ENCODE results near the gene SLC12A4.
"Not testable (repeated sequence)": the region's sequence is repeated elsewhere in the genome, so short reads cannot be mapped to it uniquely, and the experiment has no call there.

The SLC12A4 gene

DNA sequence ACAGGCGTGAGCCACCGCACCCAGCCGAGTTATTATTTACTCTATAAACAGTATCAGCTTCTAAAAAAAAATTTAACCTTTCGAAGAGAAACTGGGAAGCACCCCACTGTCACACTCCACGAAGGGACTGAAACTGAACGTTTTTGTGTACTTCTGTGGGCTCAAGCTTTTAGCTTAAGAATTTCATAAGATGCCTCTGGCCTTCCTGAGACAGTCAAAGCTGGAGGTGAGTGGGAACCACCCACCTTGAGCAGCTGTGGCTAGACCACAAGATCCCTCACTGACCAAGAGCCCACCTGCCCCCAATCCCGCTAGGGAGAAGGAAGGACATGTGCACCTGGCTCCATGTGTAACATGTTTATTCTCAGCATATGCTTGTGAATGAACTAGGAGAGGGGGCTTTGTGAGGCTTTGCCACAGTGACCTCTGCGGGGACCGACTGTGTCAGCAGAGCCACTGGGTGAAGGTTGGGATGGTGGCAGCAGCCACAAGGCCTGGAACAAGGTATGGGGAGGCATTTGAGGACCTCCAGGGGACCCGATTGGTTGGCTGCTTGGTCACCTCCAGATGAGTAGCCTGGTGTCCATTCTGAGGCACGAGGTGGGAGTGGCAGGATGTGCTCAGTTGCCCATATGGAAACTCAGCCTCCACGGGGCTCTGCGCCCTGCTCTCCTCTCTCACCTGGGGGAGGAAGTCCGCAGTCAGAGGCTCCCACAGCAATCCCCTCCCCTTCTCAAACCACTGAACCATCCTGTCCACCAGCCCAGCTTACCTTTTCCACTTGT, 7.1 kb upstream of the SLC12A4 start:
- DNase-seq (ENCODE audit: low read depth), result no peak
- no peak overlapping the region for H3K4me3 ChIP-seq (ENCODE audit: control insufficient read depth, low read depth, low read length)
- TF ChIP-seq, protein P1, sequence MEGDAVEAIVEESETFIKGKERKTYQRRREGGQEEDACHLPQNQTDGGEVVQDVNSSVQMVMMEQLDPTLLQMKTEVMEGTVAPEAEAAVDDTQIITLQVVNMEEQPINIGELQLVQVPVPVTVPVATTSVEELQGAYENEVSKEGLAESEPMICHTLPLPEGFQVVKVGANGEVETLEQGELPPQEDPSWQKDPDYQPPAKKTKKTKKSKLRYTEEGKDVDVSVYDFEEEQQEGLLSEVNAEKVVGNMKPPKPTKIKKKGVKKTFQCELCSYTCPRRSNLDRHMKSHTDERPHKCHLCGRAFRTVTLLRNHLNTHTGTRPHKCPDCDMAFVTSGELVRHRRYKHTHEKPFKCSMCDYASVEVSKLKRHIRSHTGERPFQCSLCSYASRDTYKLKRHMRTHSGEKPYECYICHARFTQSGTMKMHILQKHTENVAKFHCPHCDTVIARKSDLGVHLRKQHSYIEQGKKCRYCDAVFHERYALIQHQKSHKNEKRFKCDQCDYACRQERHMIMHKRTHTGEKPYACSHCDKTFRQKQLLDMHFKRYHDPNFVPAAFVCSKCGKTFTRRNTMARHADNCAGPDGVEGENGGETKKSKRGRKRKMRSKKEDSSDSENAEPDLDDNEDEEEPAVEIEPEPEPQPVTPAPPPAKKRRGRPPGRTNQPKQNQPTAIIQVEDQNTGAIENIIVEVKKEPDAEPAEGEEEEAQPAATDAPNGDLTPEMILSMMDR (conservative IDR thresholded peaks at IDR 0.05; ENCODE audit: control insufficient read depth, insufficient read depth, low read depth, low read length), result no peak

DNA sequence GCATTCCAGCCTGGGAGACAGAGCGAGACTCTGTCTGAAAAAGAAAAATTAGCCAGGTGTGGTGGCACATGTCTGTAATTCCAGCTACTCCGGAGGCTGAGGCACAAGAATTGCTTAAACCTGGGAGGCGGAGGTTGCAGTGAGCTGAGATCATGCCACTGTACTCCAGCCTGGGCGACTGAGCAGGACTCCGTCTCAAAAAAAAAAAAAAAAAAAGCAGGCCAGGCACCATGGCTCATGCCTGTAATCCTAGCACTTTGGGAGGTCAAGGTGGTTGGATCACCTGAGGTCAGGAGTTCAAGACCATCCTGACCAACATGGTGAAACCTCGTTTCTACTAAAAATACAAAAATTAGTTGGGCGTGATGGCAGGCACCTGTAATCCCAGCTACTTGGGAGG, 3.8 kb upstream of the SLC12A4 start:
- not testable (repeated sequence) for H3K4me3 ChIP-seq (ENCODE audit: control insufficient read depth, low read depth, low read length); DNase-seq (ENCODE audit: low read depth)

DNA sequence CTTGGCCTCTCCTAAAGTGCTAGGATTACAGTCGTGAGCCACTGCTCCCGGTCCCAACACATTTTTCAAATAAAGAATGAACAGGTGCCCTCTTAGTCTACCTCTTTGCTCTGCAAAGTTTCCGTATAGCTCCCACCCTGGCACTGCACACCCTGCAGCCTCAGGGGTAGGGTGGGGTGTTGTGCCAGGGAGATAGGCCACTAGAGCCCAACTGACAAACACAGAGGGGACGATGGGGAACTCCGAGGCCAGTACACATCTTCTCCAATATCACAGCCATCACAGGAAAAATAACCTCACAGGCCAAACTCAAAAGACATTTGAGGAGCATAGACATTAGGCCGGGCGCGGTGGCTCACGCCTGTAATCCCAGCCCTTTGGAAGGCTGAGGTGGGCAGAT, 2.7 kb upstream of the SLC12A4 start:
- TF ChIP-seq, protein P1 (conservative IDR thresholded peaks at IDR 0.05; ENCODE audit: control insufficient read depth, insufficient read depth, low read depth, low read length), result no peak
- DNase-seq (ENCODE audit: low read depth), result no peak
- H3K4me3 ChIP-seq (ENCODE audit: control insufficient read depth, low read depth, low read length), result no peak overlapping the region

DNA sequence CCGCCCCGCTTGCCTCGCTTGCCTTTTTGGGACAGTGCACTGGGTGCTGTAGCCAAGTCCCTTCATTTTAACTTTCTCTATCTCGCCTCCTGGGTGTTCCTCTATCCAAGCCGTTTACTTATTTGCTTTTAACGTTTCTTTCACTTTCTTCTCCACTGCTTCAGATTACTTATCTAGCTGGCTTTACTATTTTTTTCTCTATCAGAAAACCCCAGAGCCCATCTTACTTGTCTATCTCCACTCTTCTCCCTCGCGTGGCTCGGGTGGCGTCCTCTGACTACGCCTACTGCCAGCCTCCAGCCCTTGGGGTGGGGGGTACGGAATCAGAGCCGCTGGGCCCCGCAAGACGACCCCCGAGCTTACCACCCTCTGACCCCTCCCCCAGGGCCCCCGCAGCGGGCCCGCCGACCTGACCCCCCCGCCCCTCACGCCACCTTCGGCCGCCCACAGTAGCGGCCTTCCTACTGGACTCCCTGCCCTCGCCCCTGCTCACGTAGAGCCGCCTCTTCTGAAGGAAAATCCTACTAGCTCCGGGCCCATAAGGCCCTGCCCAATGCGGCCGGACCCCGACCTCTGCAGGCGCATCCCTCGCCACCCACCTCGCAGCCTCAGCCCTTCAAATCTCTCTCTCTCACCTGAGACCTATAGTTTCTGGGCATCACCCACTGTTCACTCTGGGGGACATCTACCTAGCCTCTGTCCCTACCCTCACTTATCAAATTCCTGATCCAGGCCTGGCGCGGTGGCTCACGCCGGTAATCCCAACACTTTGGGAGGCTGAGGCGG, 1.0 kb upstream of the SLC12A4 start:
- no peak for DNase-seq (ENCODE audit: low read depth)
- TF ChIP-seq, protein P1 (conservative IDR thresholded peaks at IDR 0.05; ENCODE audit: control insufficient read depth, insufficient read depth, low read depth, low read length), result no peak
- peak overlapping the region; percentile 63 for H3K4me3 ChIP-seq (ENCODE audit: control insufficient read depth, low read depth, low read length)

DNA sequence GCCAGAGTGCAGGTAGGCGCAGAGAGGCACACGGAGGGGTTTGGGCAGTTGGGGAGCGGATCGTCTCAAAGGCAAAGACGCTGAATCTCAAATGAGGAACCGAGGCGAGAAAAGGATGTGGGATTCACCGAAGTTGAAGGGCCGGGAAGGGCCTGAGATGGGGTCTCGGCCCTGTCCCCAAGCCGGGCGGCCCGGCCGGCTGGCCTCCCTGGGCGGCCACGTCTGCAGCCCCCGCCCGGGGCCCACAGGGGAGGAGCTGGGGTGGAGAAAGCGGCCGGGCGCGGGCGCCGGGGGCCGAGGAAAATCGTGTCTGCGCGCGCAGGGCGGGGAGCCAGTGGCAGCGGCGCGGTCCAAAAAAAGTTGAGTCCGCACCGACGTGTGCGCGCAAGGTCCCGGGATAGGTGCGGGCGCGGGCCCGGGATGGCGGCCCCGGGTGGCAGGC, 458 bp downstream of the SLC12A4 start:
- DNase-seq (ENCODE audit: low read depth), result no peak
- peak overlapping the region; percentile 88 for H3K4me3 ChIP-seq (ENCODE audit: control insufficient read depth, low read depth, low read length)
- TF ChIP-seq, protein P1 (conservative IDR thresholded peaks at IDR 0.05; ENCODE audit: control insufficient read depth, insufficient read depth, low read depth, low read length), result no peak

DNA sequence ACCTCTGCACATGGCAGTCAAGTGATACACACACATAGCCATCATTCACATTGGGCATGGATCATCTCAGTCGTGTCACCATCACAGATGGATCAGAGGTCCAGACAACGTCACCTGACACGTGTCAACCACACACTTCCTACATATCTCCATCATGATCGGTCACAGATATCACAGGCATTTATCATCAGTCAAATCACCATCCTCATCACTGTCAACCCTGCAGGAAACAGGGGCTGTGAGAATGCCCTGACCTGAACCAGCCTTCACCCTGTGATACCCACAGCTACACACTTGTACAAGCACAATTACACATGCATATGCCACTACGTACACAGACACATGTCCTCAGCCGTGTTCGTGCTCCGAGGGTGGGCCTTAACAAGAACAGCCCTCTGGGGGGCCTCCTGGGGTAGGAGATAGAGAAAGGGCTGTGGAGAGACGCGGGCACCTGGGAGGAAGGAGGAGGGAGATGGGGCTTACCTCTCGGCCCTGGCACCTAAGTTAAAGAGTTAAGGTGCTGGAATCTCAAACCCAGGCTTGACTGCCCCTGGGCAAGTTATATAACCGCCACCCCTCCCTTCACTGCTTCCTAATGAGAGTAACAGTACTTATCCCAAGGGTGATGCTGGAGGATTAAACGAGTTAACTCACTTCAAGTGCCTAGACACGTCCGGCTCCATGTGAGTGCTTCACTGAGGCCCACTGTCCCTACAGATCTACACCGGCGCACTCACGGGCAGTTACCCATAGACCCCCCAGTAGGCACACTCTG, 1.1 kb downstream of the SLC12A4 start:
- peak; percentile 55 for DNase-seq (ENCODE audit: low read depth)

More for the DNA sequence above, 1.1 kb downstream of the SLC12A4 start:
- H3K4me3 ChIP-seq (ENCODE audit: control insufficient read depth, low read depth, low read length), result peak overlapping the region; percentile 88
- TF ChIP-seq, protein P1 (conservative IDR thresholded peaks at IDR 0.05; ENCODE audit: control insufficient read depth, insufficient read depth, low read depth, low read length), result no peak
